Tibial nerve (tissue), 4 donors: ENCODE measurements around the gene CCDC149. TPM values are rescaled to one million over a fixed set of nuclear protein-coding genes. Genes with fewer than 3 reads are reported as not detected.

Experiments
- DNase-seq, 2 donors: peaks; one replicate each; pipeline ENCODE4 v3.0.0-alpha.2; 2019; ENCODE audit warnings: low spot score in 2 of 2
- H3K27ac ChIP-seq, 4 donors: fragments of 200-600 bp; sonication (generic) in 3 of 4; one replicate each; pipeline ENCODE4 v1.5.1; 2017 to 2019; ENCODE audit warnings: mild to moderate bottlenecking in 1 of 4
- H3K27me3 ChIP-seq, 2 donors: fragments of 200-600 bp; sonication (generic) in 1 of 2; one replicate each; pipeline versions ENCODE4 v1.5.1 to v1.6.0; 2017 to 2019
- H3K36me3 ChIP-seq, 3 donors: fragments of 200-600 bp; sonication (generic); one replicate each; pipeline ENCODE4 v1.5.1; 2018 to 2019
- H3K4me1 ChIP-seq, 4 donors: fragments of 200-600 bp; sonication (generic) in 3 of 4; one replicate each; pipeline ENCODE4 v1.5.1; 2017 to 2019
- H3K4me3 ChIP-seq, 4 donors: fragments of 200-600 bp; sonication (generic) in 3 of 4; one replicate each; pipeline ENCODE4 v1.5.1; 2017 to 2019; ENCODE audit warnings: mild to moderate bottlenecking in 1 of 4, moderate library complexity in 1 of 4
- H3K9me3 ChIP-seq, 4 donors: fragments of 200-600 bp; sonication (generic) in 3 of 4; one replicate each; pipeline ENCODE4 v1.5.1; 2017 to 2019
- CTCF ChIP-seq, 5 experiments: fragments of 200-600 bp in 3 of 5; fragments of 450-650 bp in 2 of 5; sonication (generic) in 3 of 5; IDR thresholded peaks; one replicate each; pipeline ENCODE4 v1.5.1; 2016 to 2019; ENCODE audit warnings: antibody characterized with exemption in 5 of 5, mild to moderate bottlenecking in 3 of 5, moderate library complexity in 2 of 5
- EP300 ChIP-seq, 2 donors: sonication (generic); formaldehyde crosslinking; IDR thresholded peaks; one replicate each; pipeline ENCODE4 v1.6.1; 2017; ENCODE audit warnings: antibody characterized with exemption in 2 of 2, mild to moderate bottlenecking in 1 of 2
- POLR2A ChIP-seq, 2 donors: fragments of 450-650 bp; IDR thresholded peaks; one replicate each; pipeline ENCODE4 v1.6.1; 2017; ENCODE audit warnings: antibody characterized with exemption in 2 of 2, mild to moderate bottlenecking in 2 of 2, moderate library complexity in 2 of 2
- WGBS, 2 donors: methylation state at CpG; one replicate each; pipeline ENCODE4 v1.1.5; 2018; 5-methylcytosine and 5-hydroxymethylcytosine counted together
- small RNA-seq: library from RNA; depleted of rRNA; stranded (forward); fragments of <200 nt; gene quantifications from one replicate; pipeline ENCODE3, GENCODE V24; 2016
- total RNA-seq, 4 donors: library from RNA; depleted of rRNA; stranded (reverse); fragments of >200 nt; gene quantifications; one replicate each; pipeline ENCODE4 v1.1.0, GENCODE V29; 2016

CCDC149 gene
- total RNA-seq, 4 donors from 2014 or later = 12.2 to 31.2 (median 15.3) TPM

DNA sequence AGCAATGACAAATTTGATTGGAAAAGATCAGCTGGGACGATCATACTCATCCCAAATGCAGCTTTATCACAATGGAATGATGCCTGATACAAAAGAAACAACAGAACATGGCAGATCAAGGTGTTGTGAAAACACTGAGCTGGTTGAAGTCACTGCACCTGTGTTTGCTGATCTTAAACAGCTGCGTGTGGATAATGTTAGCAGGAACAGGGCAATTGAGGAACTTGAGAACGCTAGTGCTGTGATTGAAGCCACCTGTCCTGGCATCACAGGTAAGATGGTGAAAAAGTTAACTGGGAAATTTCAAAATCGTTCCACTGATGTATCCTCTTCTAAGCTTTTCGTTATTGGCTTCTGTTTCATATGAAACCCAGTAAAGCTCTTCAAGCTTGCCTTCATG, 144.8 kb downstream of the CCDC149 start:
- Histone ChIP-seq H3K27ac (no peak overlapping the region), H3K36me3 (no peaks in the 10 kb centered on the region), H3K9me3 (no peaks in the 10 kb centered on the region), H3K4me1 (peaks cover 0 to 12% (median 6%) of the 10 kb centered on the region in 4 donors), H3K27me3 (no peaks in the 10 kb centered on the region), H3K4me3 (no peak overlapping the region)
- WGBS, 2 donors = 74 to 82% methylated on average over 5 of the region's 5 CpGs
- no peak for TF ChIP-seq POLR2A (IDR thresholded peaks at IDR 0.05)
- no peak for TF ChIP-seq CTCF (IDR thresholded peaks at IDR 0.05)
- TF ChIP-seq EP300 (IDR thresholded peaks at IDR 0.05) = no peak
- no peak for DNase-seq

- TF ChIP-seq EP300 (IDR thresholded peaks at IDR 0.05) (no peak), CTCF (IDR thresholded peaks at IDR 0.05) (no peak), POLR2A (IDR thresholded peaks at IDR 0.05) (no peak)
- no peak for DNase-seq
- H3K27ac ChIP-seq = no peak overlapping the region
- no peaks in the 10 kb centered on the region for H3K9me3 ChIP-seq
- peaks cover 0 to 9% (median 4%) of the 10 kb centered on the region in 4 donors for H3K4me1 ChIP-seq
- no peak overlapping the region for H3K4me3 ChIP-seq
- H3K27me3 ChIP-seq = no peaks in the 10 kb centered on the region
- no peaks in the 10 kb centered on the region for H3K36me3 ChIP-seq
- 88 to 91% methylated on average over 4 of the region's 4 CpGs for WGBS, 2 donors
Measured at GRCh38 chr4:24765376-24765988, 147.4 kb downstream of the CCDC149 start.

GRCh38 chr4:24764345-24764744, 148.5 kb downstream of the CCDC149 start:
- no peak for TF ChIP-seq CTCF (IDR thresholded peaks at IDR 0.05)
- no peak for TF ChIP-seq POLR2A (IDR thresholded peaks at IDR 0.05)
- no peak for TF ChIP-seq EP300 (IDR thresholded peaks at IDR 0.05)
- no peaks in the 10 kb centered on the region for H3K27me3 ChIP-seq
- 74 to 75% methylated on average over 3 of the region's 3 CpGs for WGBS, 2 donors
- no peak for DNase-seq
- no peaks in the 10 kb centered on the region for H3K36me3 ChIP-seq
- H3K4me1 ChIP-seq = no peaks in the 10 kb centered on the region
- H3K4me3 ChIP-seq = no peak overlapping the region
- no peak overlapping the region for H3K27ac ChIP-seq
- no peaks in the 10 kb centered on the region for H3K9me3 ChIP-seq

DNA sequence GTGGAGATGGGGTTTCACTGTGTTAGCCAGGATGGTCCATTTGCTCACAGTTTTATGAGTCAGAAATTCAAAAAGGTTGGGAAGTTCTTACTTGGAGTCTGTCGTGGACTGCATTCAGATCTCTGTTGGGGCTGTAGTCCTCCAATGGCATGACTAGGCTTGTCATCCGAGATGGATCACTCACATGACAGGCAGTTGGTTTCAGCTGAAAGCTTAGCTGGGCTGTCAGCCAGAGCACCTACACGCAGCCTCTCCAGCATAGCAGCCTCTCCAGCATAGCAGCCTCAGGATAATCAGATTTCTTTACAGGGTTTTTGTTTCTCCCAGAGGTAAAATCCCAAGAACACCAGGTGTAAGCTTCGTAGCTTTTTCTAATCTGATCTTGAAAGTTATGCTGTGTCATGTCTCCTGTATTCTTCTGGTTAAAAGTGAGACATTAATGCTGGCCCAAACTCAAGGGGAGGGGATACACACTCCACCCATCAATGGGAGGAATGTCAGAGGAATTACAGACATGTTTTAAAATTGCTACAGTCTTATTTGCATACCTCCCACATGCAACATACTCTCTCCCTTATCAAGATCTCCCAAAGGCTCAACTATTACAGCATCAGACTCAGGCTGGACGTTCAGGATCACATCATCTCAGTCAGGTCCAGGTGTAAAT, 149.1 kb downstream of the CCDC149 start:
- 34 to 38% methylated on average over 5 of the region's 5 CpGs for WGBS, 2 donors
- no peak for DNase-seq
- TF ChIP-seq EP300 (IDR thresholded peaks at IDR 0.05) (no peak), CTCF (IDR thresholded peaks at IDR 0.05) (no peak), POLR2A (IDR thresholded peaks at IDR 0.05) (no peak)
- no peak overlapping the region for H3K4me3 ChIP-seq
- H3K4me1 ChIP-seq = no peaks in the 10 kb centered on the region
- H3K27me3 ChIP-seq = no peaks in the 10 kb centered on the region
- H3K9me3 ChIP-seq = no peaks in the 10 kb centered on the region
- H3K36me3 ChIP-seq = no peaks in the 10 kb centered on the region
- no peak overlapping the region for H3K27ac ChIP-seq

Small RNA genes within 50 kb of the gene (small RNA-seq; reads per million reads assigned to genes)
- not detected for gene AC006390.1

Other genes with a start within 250 kb of the CCDC149 start
- 100 to 1,000 TPM; 208 to 359 (median 326) TPM for gene SOD3, start 117.5 kb downstream of the CCDC149 start, total RNA-seq
- gene LGI2, start 117.9 kb upstream of the CCDC149 start, total RNA-seq = 10 to 100 TPM in 3 of 4 donors, 1 to 10 TPM in 1; 4.8 to 25.7 (median 23.2) TPM
- gene SEPSECS, start 247.4 kb upstream of the CCDC149 start, total RNA-seq = 10 to 100 TPM in 2 of 4 donors, 1 to 10 TPM in 2; 6.6 to 19.2 (median 9.0) TPM